Osteocyte (in vitro differentiated cells): ENCODE measurements around the gene ITGA7. TPM values are rescaled to one million over a fixed set of nuclear protein-coding genes. Genes with fewer than 3 reads are reported as not detected.

Source experiments
- DNase-seq: peaks from one replicate; pipeline ENCODE4 v3.0.0; 2021; ENCODE audit warnings: mixed read lengths; ENCODE audit not compliant: unreplicated experiment; ENCODE audit errors: extremely low spot score
- H3K27ac Mint-ChIP-seq: one replicate; pipeline ENCODE4 v1.8.0; 2021; ENCODE audit warnings: mild to moderate bottlenecking, mixed read lengths; ENCODE audit not compliant: unreplicated experiment
- H3K27me3 Mint-ChIP-seq: one replicate; pipeline ENCODE4 v1.8.0; 2021; ENCODE audit warnings: mixed read lengths; ENCODE audit not compliant: unreplicated experiment
- H3K36me3 Mint-ChIP-seq: one replicate; pipeline ENCODE4 v1.8.0; 2021; ENCODE audit warnings: mixed read lengths; ENCODE audit not compliant: unreplicated experiment
- H3K4me1 Mint-ChIP-seq: one replicate; pipeline ENCODE4 v1.8.0; 2021; ENCODE audit warnings: mixed read lengths; ENCODE audit not compliant: unreplicated experiment
- H3K4me3 Mint-ChIP-seq: one replicate; pipeline ENCODE4 v1.8.0; 2021; ENCODE audit warnings: mild to moderate bottlenecking, moderate library complexity, mixed read lengths; ENCODE audit not compliant: unreplicated experiment
- H3K9me3 Mint-ChIP-seq: one replicate; pipeline ENCODE4 v1.8.0; 2021; ENCODE audit warnings: mixed read lengths; ENCODE audit not compliant: unreplicated experiment
- CTCF ChIP-seq: fragments of 200-600 bp; sonication (generic); IDR thresholded peaks from 2 replicates; pipeline ENCODE4 v1.5.0; 2021; ENCODE audit warnings: antibody characterized with exemption, mild to moderate bottlenecking, moderate library complexity
- total RNA-seq: library from RNA; stranded (reverse); gene quantifications from 2 replicates; pipeline ENCODE4 v1.2.1, GENCODE V29; 2021

Gene ITGA7
- total RNA-seq, 1 donor from 2014 or later = 5.7 TPM

GRCh38 chr12:55737581-55738122 is 29.9 kb upstream of the ITGA7 start:
- H3K36me3 Mint-ChIP-seq = no peaks in the 10 kb centered on the region
- no peaks in the 10 kb centered on the region for H3K27me3 Mint-ChIP-seq
- H3K4me3 Mint-ChIP-seq = peak overlapping the region; percentile 82
- no peak for TF ChIP-seq CTCF
- no peak for DNase-seq
- H3K27ac Mint-ChIP-seq = peak overlapping the region; percentile 92
- peaks cover 20% of the 10 kb centered on the region for H3K4me1 Mint-ChIP-seq
- H3K9me3 Mint-ChIP-seq = no peaks in the 10 kb centered on the region

- H3K4me1 Mint-ChIP-seq = peaks cover 17% of the 10 kb centered on the region
- peak overlapping the region; percentile 92 for H3K27ac Mint-ChIP-seq
- H3K4me3 Mint-ChIP-seq = peak overlapping the region; percentile 58
- no peaks in the 10 kb centered on the region for H3K36me3 Mint-ChIP-seq
- DNase-seq = no peak
- peak; percentile 66 for TF ChIP-seq CTCF
- no peaks in the 10 kb centered on the region for H3K9me3 Mint-ChIP-seq
- no peaks in the 10 kb centered on the region for H3K27me3 Mint-ChIP-seq
These were observed 29.3 kb upstream of the ITGA7 start for GRCh38 chr12:55736780-55737580.

GRCh38 chr12:55736076-55736475 is 28.4 kb upstream of the ITGA7 start:
- no peaks in the 10 kb centered on the region for H3K9me3 Mint-ChIP-seq
- peaks cover 17% of the 10 kb centered on the region for H3K4me1 Mint-ChIP-seq
- no peak for DNase-seq
- H3K27ac Mint-ChIP-seq = peak overlapping the region; percentile 28
- no peaks in the 10 kb centered on the region for H3K36me3 Mint-ChIP-seq
- H3K27me3 Mint-ChIP-seq = no peaks in the 10 kb centered on the region
- H3K4me3 Mint-ChIP-seq = no peak overlapping the region
- no peak for TF ChIP-seq CTCF

- H3K27ac Mint-ChIP-seq = no peak overlapping the region
These were observed 26.9 kb upstream of the ITGA7 start for GRCh38 chr12:55734595-55734994.

More at GRCh38 chr12:55734595-55734994, 26.9 kb upstream of the ITGA7 start:
- no peaks in the 10 kb centered on the region for H3K9me3 Mint-ChIP-seq
- no peaks in the 10 kb centered on the region for H3K36me3 Mint-ChIP-seq
- H3K4me3 Mint-ChIP-seq = no peak overlapping the region
- no peak for TF ChIP-seq CTCF
- DNase-seq = no peak
- no peaks in the 10 kb centered on the region for H3K27me3 Mint-ChIP-seq
- H3K4me1 Mint-ChIP-seq = peaks cover 31% of the 10 kb centered on the region
